GM12878 (cell line): ENCODE measurements around the gene FIBIN.

Experiments
- BRCA1 ChIP-seq: IDR thresholded peaks from 2 replicates; pipeline ENCODE4 v1.6.1; 2011; ENCODE audit warnings: low read depth, low read length, improper control_type of control experiment
- CHD1 ChIP-seq: IDR thresholded peaks from 2 replicates; pipeline ENCODE4 v1.6.1; 2012; ENCODE audit warnings: low read depth, low read length, improper control_type of control experiment
- CTCF ChIP-seq, 3 experiments: IDR thresholded peaks in 2 of 3; conservative IDR thresholded peaks in 1 of 3; 2 replicates each; pipeline ENCODE4 v1.5.1; 2011; ENCODE audit warnings: low read depth in 3 of 3, low read length in 3 of 3, mild to moderate bottlenecking in 3 of 3, control low read depth in 2 of 3, moderate library complexity in 2 of 3, inconsistent platforms in 1 of 3, mixed read lengths in 1 of 3; ENCODE audit not compliant: control insufficient read depth in 2 of 3, insufficient read depth in 1 of 3; ENCODE audit errors: extremely low read depth in 1 of 3
- EGR1 ChIP-seq, 2 experiments: IDR thresholded peaks; 1 replicate in 1 of 2; 2 replicates in 1 of 2; pipeline ENCODE4 v1.6.1; 2011 to 2012; ENCODE audit warnings: low read depth in 2 of 2, low read length in 2 of 2, borderline replicate concordance in 1 of 2, mild to moderate bottlenecking in 1 of 2, moderate library complexity in 1 of 2
- ELK1 ChIP-seq: IDR thresholded peaks from 2 replicates; pipeline ENCODE4 v1.6.1; 2012; ENCODE audit warnings: low read depth, low read length, improper control_type of control experiment
- MEF2A ChIP-seq: IDR thresholded peaks from 2 replicates; pipeline ENCODE4 v1.6.1; 2011; ENCODE audit warnings: low read depth, mild to moderate bottlenecking, low read length, moderate library complexity; ENCODE audit not compliant: insufficient read depth
- POLR2AphosphoS5 ChIP-seq: IDR thresholded peaks from 2 replicates; pipeline ENCODE4 v1.6.1; 2011; ENCODE audit warnings: mild to moderate bottlenecking, low read length, inconsistent platforms
- SREBF1 ChIP-seq: IDR thresholded peaks from 2 replicates; pipeline ENCODE4 v1.6.1; 2012; ENCODE audit warnings: mild to moderate bottlenecking, low read length
- TAF1 ChIP-seq: IDR thresholded peaks from 2 replicates; pipeline ENCODE4 v1.6.1; 2011; ENCODE audit warnings: mild to moderate bottlenecking, low read depth, low read length, borderline replicate concordance
- TCF12 ChIP-seq: IDR thresholded peaks from 2 replicates; pipeline ENCODE4 v1.6.1; 2011; ENCODE audit warnings: low read depth, mild to moderate bottlenecking, low read length
- ZNF384 ChIP-seq: IDR thresholded peaks from 2 replicates; pipeline ENCODE4 v1.6.1; 2012; ENCODE audit warnings: low read depth, mild to moderate bottlenecking, low read length, improper control_type of control experiment, borderline replicate concordance

GRCh38 chr11:26974996-26975395, 18.9 kb upstream of the FIBIN start:
- TF ChIP-seq CTCF (IDR thresholded peaks at IDR 0.05 in 2 of 3, conservative IDR thresholded peaks at IDR 0.05 in 1 of 3; ENCODE audit: control insufficient read depth in 2 of 3, extremely low read depth in 1 of 3, insufficient read depth in 1 of 3, low read depth in 3 of 3, low read length in 3 of 3) (no peak), EGR1 (IDR thresholded peaks at IDR 0.05; ENCODE audit: borderline replicate concordance in 1 of 2, low read depth in 2 of 2, low read length in 2 of 2) (no peak), SREBF1 (no peak), CHD1 (no peak), TCF12 (no peak), POLR2AphosphoS5 (no peak), BRCA1 (no peak), ZNF384 (no peak), MEF2A (no peak), TAF1 (no peak), ELK1 (no peak)
